Erythroblast (primary cell): ENCODE measurements around the gene CYB5R3.
"Not testable (repeated sequence)": the region's sequence is repeated elsewhere in the genome, so short reads cannot be mapped to it uniquely, and the experiment has no call there.

ENCODE experiments used
- DNase-seq, 2 experiments: peaks; one replicate each; lab custom pipeline; 2025; lab: John Stamatoyannopoulos, UW
- GATA1 ChIP-seq: IDR thresholded peaks from 2 replicates; pipeline ENCODE4 v1.6.1; 2011; ENCODE audit warnings: low read depth, mild to moderate bottlenecking, control low read depth, low read length, moderate library complexity
- POLR2A ChIP-seq: IDR thresholded peaks from 2 replicates; pipeline ENCODE4 v1.6.1; 2011; ENCODE audit warnings: mild to moderate bottlenecking, low read length

The CYB5R3 gene

DNA sequence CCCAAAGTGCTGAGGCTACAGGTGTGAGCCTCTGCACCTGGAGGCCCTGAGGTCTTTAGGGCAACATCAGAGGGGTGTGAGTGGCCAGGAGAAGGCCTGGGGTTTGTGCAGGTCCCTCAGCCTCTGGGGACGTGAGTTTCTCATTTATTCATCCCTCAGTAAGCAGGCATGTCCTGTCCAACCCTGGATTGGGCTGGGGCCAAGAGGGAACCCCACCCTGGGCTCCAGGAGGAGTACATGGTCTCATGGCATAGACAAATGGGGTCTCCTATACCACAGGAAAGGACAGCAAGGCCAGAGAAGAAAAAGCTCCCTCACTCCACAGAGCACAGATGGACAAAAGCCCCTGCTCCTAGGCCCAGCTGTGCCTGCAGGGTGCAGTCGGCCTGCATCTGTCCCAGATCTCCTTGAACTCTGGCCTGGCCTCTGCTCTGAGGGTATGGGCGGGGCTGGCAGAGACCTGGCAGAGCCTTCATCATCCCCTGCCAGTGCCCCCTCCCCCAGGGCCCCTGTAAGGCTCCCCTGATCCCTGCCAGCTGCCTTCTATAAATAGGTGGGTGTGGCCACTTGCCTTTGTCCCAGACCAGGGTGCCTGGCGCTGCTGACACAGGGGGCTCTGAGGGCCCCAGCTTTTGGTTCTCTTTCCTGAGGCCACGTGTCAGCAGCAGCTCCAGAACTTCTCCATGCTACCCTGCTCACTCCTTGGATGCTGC is 36.9 kb upstream of the CYB5R3 start:
- DNase-seq = no peak
- TF ChIP-seq GATA1 = no peak
- TF ChIP-seq POLR2A = peak; percentile 15

DNA sequence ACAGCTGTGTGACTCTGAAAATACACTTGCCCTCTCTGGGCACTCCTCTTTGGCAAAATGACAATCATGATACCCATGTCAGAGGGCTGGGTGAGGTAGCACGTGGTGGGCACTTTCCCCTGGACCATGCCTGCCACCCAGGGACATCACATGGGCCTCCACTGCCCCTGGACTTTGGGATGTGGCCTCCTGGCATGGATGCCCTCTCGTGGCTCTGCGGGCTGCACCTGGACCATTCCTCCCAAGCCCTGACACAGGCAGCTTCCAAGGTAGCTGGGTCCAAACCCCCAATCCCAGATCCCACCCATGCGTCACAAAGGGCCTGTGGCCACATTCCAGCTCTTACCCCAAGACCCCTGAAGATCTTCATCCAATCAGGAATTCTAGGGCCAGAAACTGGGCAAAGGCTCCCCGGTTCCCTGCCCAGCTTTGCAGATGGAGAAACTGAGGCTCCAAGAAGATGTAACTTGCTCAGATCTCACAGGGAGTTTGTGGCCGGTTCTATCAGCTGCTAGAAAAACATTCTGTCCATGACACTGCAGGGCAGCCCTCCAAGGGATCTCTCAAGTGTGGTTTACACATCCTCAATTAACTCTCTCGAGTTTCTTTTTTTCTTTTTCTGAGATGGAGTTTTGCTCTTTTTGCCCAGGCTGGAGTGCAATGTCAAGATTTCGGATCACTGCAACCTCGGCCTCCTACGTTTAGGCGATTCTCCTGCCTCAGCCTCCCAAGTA is 35.4 kb upstream of the CYB5R3 start:
- DNase-seq = no peak
- peak; percentile 16 for TF ChIP-seq POLR2A
- no peak for TF ChIP-seq GATA1

GRCh38 chr22:42683578-42684283 is 34.5 kb upstream of the CYB5R3 start:
- no peak for DNase-seq
- TF ChIP-seq GATA1 (no peak), POLR2A (peak; percentile 0)

DNA sequence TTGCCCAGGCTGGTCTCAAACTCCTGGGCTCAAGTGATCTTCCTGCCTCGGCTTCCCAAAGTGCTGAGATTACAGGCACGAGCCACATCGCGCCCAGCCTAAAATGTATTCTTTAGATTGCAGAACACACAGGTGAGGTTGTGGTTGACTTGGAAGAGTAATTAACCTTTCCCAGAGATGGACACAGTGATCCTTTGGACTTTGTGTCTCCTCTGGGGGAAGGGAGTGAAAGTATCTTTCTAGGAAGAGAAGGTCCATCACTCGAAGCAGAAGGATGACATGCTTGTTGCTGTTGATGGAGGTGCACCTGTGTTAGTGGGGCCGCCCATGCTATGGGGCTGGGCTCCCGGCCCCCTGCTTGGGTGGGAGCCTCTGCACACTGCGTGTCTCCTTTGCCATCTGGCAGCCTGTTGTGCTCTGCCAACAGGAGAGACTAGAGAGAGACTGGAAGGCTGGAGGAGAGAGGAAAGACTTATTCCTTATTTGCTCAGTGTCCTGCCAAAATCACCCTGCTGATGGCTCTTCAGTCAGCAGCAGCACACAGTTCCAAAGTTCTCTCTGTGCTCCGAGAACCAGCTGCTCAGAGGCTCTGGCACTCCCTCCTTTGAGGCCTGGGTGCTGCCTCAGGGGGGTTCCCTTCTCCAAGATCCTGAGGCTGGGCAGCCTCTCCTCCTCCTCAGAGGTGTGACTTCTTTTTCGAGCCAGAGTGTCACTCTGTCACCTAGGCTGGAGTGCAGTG is 33.1 kb upstream of the CYB5R3 start:
- no peak for DNase-seq
- no peak for TF ChIP-seq GATA1
- TF ChIP-seq POLR2A = no peak

- no peak for DNase-seq
- no peak for TF ChIP-seq GATA1
- TF ChIP-seq POLR2A = peak; percentile 34
Observed at GRCh38 chr22:42680648-42681047, 31.5 kb upstream of the CYB5R3 start.

DNA sequence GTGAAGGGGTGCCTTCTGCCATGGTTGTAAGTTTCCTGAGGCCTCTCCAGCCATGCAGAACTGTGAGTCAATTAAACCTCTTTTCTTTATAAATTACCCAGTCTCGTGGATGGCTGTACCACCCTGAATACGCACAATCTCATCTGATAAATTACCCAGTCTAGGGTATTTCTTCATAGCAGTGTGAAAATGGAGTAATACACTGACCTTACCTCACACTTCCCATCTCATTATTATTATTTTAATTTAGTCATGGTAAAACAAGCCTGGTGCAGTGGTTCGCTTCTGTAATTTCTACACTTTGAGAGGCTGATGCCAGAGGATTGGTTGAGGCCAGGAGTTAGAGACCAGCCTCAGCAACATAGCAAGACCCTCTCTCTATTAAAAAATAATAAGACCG is 30.5 kb upstream of the CYB5R3 start:
- DNase-seq = no peak
- TF ChIP-seq GATA1 (no peak), POLR2A (no peak)

DNA sequence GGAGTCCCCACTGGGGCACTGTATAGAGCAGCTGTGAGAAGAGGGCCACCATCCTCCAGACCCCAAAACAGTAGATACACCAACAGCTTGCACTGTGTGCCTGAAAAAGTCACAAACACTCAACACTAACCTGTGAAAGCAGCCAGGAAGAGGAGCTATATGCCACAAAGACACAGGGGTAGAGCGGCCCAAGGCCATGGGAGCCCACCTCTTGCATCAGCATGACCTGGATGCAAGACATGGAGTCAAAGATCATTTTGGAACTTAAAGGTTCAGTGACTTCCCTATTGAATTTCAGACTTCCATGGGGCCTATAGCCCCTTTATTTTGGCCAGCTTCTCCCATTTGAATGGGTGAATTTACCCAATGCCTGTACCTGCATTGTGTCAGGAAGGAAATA is 29.7 kb upstream of the CYB5R3 start:
- DNase-seq = no peak

DNA sequence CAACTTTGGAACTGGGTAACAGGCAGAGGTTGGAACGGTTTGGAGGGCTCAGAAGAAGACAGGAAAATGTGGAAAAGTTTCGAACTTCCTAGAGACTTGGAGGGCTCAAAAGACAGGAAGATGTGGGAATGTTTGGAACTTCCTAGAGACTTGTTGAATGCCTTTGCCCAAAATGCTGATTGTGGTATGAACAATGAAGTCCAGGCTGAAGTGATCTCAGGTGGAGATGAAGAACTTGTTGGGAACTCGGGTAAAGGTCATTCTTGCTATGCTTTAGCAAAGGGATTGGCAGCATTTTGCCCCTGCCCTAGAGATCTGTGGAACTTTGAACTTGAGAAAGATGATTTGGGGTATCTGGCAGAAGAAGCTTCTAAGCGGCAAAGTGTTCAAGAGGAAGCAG is 28.7 kb upstream of the CYB5R3 start:
- not testable (repeated sequence) for DNase-seq

More for the DNA sequence above, 29.7 kb upstream of the CYB5R3 start:
- TF ChIP-seq GATA1 = no peak
- TF ChIP-seq POLR2A = no peak

DNA sequence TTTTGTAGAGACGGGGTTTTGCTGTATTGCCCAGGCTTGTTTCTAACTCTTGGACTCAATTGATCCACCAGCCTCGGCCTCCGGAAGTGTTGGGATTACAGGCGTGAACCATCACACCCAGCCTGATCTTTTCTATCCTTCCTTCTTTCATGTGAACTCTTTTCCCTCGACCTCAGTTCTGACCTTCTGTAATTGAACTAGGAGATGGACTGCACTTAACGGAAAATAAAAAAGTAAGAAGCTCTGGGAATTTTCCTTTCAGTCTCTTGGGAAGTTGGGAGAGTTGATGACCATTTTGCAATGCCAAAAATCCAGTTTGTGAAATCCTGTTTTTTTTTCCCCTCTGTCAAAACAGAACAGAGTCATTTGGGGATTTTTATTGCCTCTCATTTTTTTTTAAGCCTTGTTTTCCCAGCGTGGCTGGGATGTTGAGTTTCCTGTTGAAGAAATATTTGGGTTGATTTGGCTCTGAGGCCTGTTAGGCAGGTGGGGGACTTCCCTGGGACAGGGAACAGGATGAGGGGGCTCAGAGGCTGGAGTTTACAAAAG is 26.9 kb upstream of the CYB5R3 start:
- TF ChIP-seq POLR2A (no peak), GATA1 (no peak)
- DNase-seq = no peak

DNA sequence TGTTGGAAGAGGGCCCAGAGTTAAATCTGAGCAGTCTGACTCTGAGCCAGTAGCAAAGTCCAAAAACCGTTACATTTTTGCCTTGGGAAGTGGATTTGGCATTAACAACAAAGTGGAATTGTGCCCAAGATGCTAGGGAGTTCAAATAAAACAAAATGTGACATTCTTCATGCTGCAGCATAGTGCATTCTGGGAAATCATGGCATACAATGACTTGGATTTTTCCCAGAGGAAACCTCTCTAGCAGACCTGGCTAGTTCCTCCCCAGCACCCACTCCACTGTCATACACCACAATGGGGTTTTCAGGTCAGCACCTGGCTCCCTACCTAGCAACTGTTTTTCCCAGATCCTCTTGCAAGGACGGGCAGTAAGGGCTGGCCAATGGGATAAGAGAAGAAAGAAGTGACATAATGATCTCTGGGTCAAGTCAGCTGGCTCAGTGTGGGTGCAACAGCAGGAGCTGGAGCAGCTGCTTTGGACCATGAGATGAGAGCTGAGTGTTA is 24.8 kb upstream of the CYB5R3 start:
- no peak for DNase-seq
- TF ChIP-seq POLR2A = no peak
- no peak for TF ChIP-seq GATA1

GRCh38 chr22:42673071-42673470 is 23.9 kb upstream of the CYB5R3 start:
- DNase-seq = not testable (repeated sequence)

DNA sequence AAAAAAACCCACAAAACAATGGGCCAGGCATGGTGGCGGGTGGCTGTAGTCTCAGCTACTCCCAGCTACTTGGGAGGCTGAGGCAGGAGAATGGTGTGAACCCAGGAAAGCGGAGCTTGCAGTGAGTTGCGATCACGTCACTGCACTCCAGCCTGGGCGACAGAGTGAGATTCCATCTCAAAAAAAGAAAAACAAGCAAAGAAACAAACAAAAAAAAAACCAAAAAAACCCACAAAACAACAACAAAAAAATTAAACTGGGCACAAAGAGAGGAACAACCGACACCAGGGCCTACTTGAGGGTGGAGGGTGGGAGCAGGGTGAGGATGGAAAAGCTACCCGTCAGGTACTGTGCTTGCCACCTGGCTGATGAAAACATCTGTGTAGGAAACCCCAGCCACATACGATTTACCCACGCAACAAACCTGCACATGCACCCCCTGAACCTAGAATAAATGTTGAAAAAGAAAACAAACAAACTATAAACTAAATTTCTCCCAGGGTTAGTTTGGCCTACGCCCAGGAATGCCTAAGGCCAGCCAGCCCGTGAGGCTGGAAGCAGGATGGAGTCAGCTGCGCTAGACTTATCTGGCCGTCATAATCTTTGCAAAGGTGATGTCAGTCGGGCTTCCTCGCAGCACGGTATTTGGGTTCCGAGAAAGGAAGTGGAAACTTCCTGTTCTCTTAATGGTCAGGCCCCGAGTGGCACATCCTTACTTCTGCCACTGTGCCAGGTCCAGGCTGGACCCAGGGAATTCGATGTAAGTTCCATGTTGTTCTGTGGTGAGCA is 21.9 kb upstream of the CYB5R3 start:
- no peak for DNase-seq
- no peak for TF ChIP-seq POLR2A
- no peak for TF ChIP-seq GATA1

- no peak for DNase-seq
- TF ChIP-seq POLR2A (no peak), GATA1 (no peak)
Observed at GRCh38 chr22:42670046-42670445, 20.9 kb upstream of the CYB5R3 start.

- DNase-seq = not testable (repeated sequence)
Observed at GRCh38 chr22:42666393-42666792, 17.2 kb upstream of the CYB5R3 start.
